ENCODE results near the gene THAP12.

DNA sequence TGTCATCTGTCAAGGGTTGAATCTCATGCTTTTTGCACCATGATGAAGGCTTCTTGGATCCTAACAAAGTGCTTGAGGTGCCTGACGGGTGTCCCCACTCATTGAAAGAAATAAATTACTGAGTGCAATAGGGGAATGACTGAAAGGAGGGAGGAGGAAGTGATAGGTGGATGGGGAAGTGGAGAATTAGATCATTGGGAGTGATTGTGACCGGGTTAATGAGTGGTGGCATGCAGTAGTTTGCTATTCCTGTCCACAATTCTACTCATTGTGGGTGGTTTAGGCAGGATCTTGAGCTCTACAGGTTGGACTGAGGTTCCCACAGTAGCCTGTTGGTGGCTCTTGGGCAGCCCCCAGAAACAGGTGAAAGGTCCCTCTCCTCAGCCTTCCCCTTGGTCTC is 44.3 kb downstream of the THAP12 start:
- TF ChIP-seq, protein P1, sequence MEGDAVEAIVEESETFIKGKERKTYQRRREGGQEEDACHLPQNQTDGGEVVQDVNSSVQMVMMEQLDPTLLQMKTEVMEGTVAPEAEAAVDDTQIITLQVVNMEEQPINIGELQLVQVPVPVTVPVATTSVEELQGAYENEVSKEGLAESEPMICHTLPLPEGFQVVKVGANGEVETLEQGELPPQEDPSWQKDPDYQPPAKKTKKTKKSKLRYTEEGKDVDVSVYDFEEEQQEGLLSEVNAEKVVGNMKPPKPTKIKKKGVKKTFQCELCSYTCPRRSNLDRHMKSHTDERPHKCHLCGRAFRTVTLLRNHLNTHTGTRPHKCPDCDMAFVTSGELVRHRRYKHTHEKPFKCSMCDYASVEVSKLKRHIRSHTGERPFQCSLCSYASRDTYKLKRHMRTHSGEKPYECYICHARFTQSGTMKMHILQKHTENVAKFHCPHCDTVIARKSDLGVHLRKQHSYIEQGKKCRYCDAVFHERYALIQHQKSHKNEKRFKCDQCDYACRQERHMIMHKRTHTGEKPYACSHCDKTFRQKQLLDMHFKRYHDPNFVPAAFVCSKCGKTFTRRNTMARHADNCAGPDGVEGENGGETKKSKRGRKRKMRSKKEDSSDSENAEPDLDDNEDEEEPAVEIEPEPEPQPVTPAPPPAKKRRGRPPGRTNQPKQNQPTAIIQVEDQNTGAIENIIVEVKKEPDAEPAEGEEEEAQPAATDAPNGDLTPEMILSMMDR (conservative IDR thresholded peaks at IDR 0.05) = no peak
- no peak for TF ChIP-seq ZFX (IDR thresholded peaks at IDR 0.05)

Measured in C4-2B (cell line).